ENCODE measurements around the gene EFCAB13.

DNA sequence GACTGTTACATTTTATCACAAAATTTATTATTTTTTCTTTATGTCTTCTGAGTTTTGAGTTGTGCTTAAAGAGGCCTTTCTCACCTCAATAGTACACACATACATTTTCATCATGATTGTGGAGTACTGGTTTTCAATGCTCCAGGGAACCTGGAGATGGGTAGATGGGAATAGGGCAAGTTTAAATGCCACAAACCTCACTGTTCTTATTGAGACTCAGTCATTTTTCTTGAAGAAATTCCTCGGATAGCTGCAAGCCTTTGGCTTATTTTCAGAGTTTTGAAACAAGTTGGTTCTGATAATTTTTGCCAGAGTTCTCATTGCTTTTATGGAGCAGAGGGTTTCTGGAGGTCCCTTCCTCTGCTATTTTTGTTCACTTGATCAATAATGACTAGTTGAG lies 34.9 kb downstream of the EFCAB13 start:
- TF ChIP-seq, protein P1, sequence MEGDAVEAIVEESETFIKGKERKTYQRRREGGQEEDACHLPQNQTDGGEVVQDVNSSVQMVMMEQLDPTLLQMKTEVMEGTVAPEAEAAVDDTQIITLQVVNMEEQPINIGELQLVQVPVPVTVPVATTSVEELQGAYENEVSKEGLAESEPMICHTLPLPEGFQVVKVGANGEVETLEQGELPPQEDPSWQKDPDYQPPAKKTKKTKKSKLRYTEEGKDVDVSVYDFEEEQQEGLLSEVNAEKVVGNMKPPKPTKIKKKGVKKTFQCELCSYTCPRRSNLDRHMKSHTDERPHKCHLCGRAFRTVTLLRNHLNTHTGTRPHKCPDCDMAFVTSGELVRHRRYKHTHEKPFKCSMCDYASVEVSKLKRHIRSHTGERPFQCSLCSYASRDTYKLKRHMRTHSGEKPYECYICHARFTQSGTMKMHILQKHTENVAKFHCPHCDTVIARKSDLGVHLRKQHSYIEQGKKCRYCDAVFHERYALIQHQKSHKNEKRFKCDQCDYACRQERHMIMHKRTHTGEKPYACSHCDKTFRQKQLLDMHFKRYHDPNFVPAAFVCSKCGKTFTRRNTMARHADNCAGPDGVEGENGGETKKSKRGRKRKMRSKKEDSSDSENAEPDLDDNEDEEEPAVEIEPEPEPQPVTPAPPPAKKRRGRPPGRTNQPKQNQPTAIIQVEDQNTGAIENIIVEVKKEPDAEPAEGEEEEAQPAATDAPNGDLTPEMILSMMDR (IDR thresholded peaks at IDR 0.05) = no peak
- no peak for TF ChIP-seq POLR2A (IDR thresholded peaks at IDR 0.05)
